ENCODE data around the gene PLXNA1.

Gene PLXNA1

GRCh38 chr3:127025456-127025855 is 42.5 kb downstream of the PLXNA1 start:
- DNase-seq: peak; percentile 49

GRCh38 chr3:127026036-127026435 is 43.1 kb downstream of the PLXNA1 start:
- no peak for DNase-seq

GRCh38 chr3:127026661-127027060 is 43.7 kb downstream of the PLXNA1 start:
- DNase-seq: no peak

- DNase-seq: no peak
These were observed 44.3 kb downstream of the PLXNA1 start for GRCh38 chr3:127027061-127027735.

GRCh38 chr3:127027811-127028548 is 45.1 kb downstream of the PLXNA1 start:
- DNase-seq: no peak

GRCh38 chr3:127028781-127029657 is 46.1 kb downstream of the PLXNA1 start:
- DNase-seq: no peak

- no peak for DNase-seq
These were observed 47.0 kb downstream of the PLXNA1 start for GRCh38 chr3:127029658-127030507.

- no peak for DNase-seq
These were observed 47.8 kb downstream of the PLXNA1 start for GRCh38 chr3:127030508-127031412.

GRCh38 chr3:127031413-127031810 is 48.5 kb downstream of the PLXNA1 start:
- DNase-seq: no peak

- DNase-seq: no peak
These were observed 48.9 kb downstream of the PLXNA1 start for GRCh38 chr3:127031845-127032244.

GRCh38 chr3:127032296-127032990 is 49.5 kb downstream of the PLXNA1 start:
- DNase-seq: no peak
